GM08714 (cell line): ENCODE data around the gene DNAH2.

Experiments used
- H3K4me3 ChIP-seq: fragments of 200-500 bp; sonication (Bioruptor generic); 2 replicates; pipeline ENCODE4 v1.5.1; 2014; ENCODE audit warnings: mild to moderate bottlenecking, low read length, inconsistent platforms
- ZNF274 ChIP-seq: IDR thresholded peaks from 2 replicates; pipeline ENCODE4 v1.6.1; 2012; ENCODE audit warnings: mild to moderate bottlenecking, low read depth, low read length

DNAH2 gene

DNA sequence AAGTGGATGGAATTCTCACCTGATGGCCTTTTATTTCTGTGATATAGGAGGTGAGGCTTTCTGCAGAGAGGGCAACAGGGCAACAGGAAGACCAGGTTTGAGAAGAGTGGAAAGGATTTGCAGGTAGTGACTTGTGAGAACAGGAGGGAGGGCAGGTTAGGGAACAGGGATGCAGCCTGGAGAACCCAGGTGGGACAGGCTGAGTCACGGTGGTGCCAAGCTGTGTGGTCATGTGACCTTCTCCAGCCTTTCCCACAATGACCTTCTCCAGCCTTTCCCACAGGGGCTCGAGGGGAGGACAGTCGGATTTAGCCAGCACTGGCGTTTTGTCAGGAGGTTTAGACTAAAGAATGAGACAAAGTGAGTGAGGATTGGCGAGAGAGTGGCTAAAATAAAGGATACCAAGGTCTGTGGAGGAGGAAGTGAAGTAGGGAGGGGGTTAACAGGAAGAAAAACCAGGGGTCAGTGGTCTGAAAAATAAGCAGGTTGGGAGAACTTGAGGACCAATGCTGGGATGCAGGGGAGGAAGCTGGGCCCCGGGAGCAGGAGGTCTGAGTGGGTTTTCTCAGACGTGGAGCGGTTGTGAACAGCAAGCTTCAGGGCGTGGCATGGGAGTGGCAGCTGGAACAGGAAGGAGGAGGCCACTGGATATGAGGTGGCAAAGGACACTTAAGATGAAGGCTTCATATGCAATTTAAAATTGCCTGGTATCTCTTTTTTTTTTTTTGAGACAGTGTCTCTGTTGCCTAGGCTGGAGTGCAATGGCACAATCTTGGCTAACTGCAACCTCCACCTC lies 37.7 kb downstream of the DNAH2 start:
- no peak for TF ChIP-seq ZNF274

DNA sequence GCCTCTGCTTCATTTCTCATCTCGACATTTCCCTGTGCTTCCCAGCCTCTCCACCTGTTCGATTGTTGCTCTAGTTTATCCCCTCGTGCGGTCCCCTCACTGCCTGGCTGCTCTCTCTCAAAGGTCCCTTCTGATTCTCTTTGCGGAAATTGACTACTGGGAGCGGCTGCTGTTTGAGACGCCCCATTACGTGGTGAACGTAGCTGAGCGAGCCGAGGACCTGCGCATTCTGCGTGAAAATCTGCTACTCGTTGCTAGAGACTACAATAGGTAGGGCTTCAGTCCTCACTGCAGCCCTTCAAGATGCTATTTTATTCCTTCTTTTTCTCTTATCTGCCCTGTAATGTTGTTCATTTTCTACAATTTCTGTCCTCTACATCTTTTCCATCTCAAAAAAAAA lies 39.4 kb downstream of the DNAH2 start:
- no peak overlapping the region for H3K4me3 ChIP-seq
- no peak for TF ChIP-seq ZNF274

More for the DNA sequence above, 37.7 kb downstream of the DNAH2 start:
- H3K4me3 ChIP-seq = no peak overlapping the region

- no peak for TF ChIP-seq ZNF274
- H3K4me3 ChIP-seq = no peak overlapping the region
Observed at GRCh38 chr17:7763919-7764318, 46.4 kb downstream of the DNAH2 start.

GRCh38 chr17:7767004-7767403 lies 49.5 kb downstream of the DNAH2 start:
- no peak overlapping the region for H3K4me3 ChIP-seq
- TF ChIP-seq ZNF274 = no peak

GRCh38 chr17:7767405-7768021 lies 50.0 kb downstream of the DNAH2 start:
- no peak overlapping the region for H3K4me3 ChIP-seq
- TF ChIP-seq ZNF274 = no peak

- no peak for TF ChIP-seq ZNF274
- H3K4me3 ChIP-seq = no peak overlapping the region
Observed at GRCh38 chr17:7769854-7770253, 52.3 kb downstream of the DNAH2 start.

DNA sequence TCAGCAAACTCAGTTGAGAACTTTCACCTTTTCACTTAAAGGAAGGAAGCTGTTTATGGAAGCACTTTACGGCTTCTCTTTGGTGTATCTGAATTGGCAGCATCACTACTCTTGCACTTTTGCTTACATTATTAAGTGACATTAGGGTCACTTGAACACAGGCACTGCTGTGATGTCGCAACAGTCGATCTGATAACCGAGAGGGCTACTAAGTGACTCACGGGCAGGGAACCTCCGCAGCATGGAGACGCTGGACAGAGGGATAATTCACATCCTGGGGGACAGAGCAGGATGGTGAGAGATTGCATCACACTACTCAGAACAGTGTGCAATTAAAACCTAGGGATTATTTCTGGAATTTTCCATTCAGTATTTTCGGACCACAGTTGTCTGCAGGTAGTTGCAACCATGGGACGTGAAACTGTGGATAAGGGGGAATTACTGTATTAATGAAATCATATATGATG lies 56.5 kb downstream of the DNAH2 start:
- no peak for TF ChIP-seq ZNF274
- H3K4me3 ChIP-seq = no peak overlapping the region

DNA sequence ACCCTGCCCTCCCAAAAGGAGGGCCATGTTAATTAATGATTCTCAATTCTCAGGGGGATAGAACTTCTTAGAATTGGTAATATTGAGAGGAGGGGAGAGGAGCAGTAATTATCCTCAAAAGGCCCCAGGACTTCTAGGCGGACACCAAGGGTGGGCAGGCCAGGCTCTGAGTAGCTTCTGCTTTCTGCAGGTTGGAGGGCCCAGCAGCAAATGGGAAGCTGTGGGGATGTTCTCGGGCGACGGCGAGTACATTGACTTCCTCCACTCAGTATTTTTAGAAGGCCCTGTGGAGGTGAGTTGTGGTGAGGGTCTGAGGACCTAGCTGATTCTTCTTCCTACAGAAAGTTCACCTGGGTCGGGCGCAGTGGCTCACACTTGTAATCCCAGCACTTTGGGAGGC lies 57.5 kb downstream of the DNAH2 start:
- no peak for TF ChIP-seq ZNF274
- H3K4me3 ChIP-seq = no peak overlapping the region

- TF ChIP-seq ZNF274 = no peak
- H3K4me3 ChIP-seq = no peak overlapping the region
Observed at GRCh38 chr17:7777017-7777416, 59.5 kb downstream of the DNAH2 start.

DNA sequence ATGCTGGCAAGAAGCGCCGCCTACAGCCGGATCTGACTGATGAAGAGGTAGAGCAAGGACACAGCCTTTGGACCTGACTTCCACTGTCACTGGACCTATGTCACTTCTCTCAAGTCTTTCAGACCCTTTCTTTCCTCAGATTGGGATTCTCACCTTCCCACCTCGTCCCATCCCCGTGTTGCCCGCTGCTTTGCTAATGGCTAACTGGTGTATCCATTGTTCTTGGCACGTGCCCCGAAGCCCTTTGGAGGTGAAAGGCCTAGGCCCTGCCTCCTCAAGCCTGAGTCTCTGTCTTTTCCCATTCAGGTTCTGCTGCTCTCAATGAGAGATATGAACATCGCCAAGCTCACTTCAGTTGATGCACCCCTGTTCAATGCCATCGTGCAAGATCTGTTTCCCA lies 63.2 kb downstream of the DNAH2 start:
- H3K4me3 ChIP-seq = no peak overlapping the region
- TF ChIP-seq ZNF274 = no peak

GRCh38 chr17:7781429-7781828 lies 63.9 kb downstream of the DNAH2 start:
- H3K4me3 ChIP-seq = no peak overlapping the region
- no peak for TF ChIP-seq ZNF274

DNA sequence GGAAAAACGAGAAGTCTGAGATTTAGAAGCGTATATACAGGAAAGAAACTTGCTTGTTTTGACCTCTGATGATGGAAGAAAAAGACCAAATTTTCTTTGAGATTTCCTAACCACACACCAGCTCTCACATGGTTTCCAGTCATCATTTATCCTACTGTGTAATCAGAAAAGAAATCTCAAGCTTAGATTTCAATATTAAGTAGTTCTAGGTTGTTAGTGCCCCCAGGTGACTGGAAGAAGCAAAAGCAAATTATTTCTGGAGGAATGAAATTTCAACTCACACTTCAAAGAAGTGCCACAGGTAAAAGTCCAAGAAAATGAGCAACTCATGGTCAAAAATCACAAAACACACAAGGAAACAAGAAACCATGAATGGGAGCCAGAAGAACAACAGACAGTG lies 64.7 kb downstream of the DNAH2 start:
- no peak for TF ChIP-seq ZNF274
- no peak overlapping the region for H3K4me3 ChIP-seq

DNA sequence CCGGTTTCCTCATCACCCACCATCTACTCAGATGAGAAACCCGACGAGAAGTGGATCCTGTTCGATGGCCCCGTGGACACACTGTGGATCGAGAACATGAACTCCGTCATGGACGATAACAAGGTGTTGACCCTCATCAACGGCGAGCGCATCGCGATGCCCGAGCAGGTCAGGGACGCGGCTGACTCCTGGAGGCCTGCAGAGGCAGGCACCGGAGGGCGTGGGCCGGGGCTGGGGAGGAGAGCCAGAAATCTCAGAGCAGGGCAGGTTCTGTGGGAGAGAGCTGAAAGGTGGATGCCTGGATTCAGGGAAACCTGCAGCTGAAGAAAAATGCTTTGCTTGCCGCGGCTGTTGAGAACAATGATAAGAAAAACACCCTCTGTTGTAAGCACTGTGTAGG lies 69.3 kb downstream of the DNAH2 start:
- TF ChIP-seq ZNF274 = no peak

DNA sequence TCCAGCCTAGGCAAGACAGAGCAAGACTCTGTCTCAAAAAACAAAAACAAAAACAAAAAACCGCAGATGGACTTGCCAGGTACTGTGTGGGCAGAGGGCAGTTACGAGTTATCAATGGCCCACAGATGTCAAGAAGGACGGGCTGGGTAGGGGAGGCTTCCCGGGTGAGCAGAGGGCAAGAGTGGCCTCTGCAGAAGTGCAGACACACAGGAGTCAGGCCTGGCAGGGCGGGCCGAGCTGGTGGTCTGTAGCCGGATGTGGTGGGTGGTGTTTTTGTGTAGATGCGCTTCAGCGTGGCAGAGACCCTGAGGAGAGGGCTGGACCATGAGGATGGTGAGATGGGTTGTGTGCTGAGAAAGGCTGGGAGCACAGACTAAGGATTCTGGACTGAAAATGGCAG lies 71.6 kb downstream of the DNAH2 start:
- no peak for TF ChIP-seq ZNF274
- H3K4me3 ChIP-seq = no peak overlapping the region

More for the DNA sequence above, 69.3 kb downstream of the DNAH2 start:
- no peak overlapping the region for H3K4me3 ChIP-seq

DNA sequence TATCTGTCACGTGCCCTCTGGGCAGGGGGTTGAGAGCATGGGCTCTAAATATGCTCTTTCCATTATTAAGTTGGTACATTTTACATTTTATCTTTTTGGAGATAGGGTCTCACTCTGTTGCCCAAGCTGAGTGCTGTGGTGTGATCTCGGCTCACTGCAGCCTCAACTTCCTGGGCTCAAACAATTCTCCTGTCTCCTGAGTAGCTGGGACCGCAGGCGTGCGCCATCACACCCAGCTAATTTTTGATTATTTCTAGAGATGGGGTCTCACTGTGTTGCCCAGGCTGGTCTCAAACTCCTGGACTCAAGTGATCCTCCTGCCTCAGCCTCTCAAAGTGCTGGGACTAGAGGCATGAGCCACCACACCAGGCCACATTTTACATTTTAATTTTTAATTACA lies 72.6 kb downstream of the DNAH2 start:
- TF ChIP-seq ZNF274 = no peak
- no peak overlapping the region for H3K4me3 ChIP-seq
